ENCODE data around the gene MFAP2. TPM values are rescaled to one million over a fixed set of nuclear protein-coding genes. Genes with fewer than 3 reads are reported as not detected.

Gene MFAP2
- total and polyA plus RNA-seq, 2 of the 8 experiments (the other 6 are each of a cell fraction or from before 2014, with no cell fraction given), result 172 to 326 TPM

GRCh38 chr1:16991571-16991970 lies 11.2 kb upstream of the MFAP2 start:
- no peaks in the 10 kb centered on the region for H3K79me1 ChIP-seq (ENCODE audit: low read depth, low read length)
- no peak overlapping the region for H3K4ac ChIP-seq (replicated peaks; ENCODE audit: insufficient read length, low read depth, low read length)
- ChIA-PET POLR2A (ENCODE audit: partially characterized antibody) (interaction anchor here (1.9 to 2.7 kb wide), 4 partner anchors 13 to 45 kb away, joined by 4 to 16 read pairs (median 9); no protein-coding TSS in a partner anchor), CTCF (ENCODE audit: partially characterized antibody) (interaction anchor here (0.6 to 14.2 kb wide), 7 partner anchors 10 to 150 kb away, joined by 3 to 267 read pairs (median 4); no protein-coding TSS in a partner anchor)
- no peak overlapping the region for H3K4me3 ChIP-seq (ENCODE audit: extremely low read depth in 1 of 4, insufficient read depth in 2 of 4, low read depth in 3 of 4, low read length in 4 of 4)
- H2AK5ac ChIP-seq (ENCODE audit: low read depth, low read length), result no peak overlapping the region
- no peak overlapping the region for H3K14ac ChIP-seq (ENCODE audit: insufficient read length)
- H3K4me1 ChIP-seq (replicated peaks in 1 of 4; ENCODE audit: control insufficient read depth in 3 of 4, insufficient read depth in 4 of 4, low read length in 3 of 4), result no peaks in the 10 kb centered on the region
- H3K27ac ChIP-seq (ENCODE audit: low read depth, low read length), result no peak overlapping the region
- H2AFZ ChIP-seq (ENCODE audit: low read length), result no peak overlapping the region
- no peak overlapping the region for H4K8ac ChIP-seq (ENCODE audit: extremely low read depth, insufficient read depth, low read length)
- no peak overlapping the region for H4K5ac ChIP-seq (ENCODE audit: insufficient read length, low read depth, low read length)
- no peak overlapping the region for H2BK15ac ChIP-seq (ENCODE audit: low read length)
- no peaks in the 10 kb centered on the region for H3K9me3 ChIP-seq (ENCODE audit: insufficient read depth in 2 of 2, low read depth in 1 of 2, low read length in 1 of 2)
- H3K23me2 ChIP-seq (ENCODE audit: low read depth, low read length), result no peaks in the 10 kb centered on the region
- H3K27me3 ChIP-seq (replicated peaks in 1 of 4; ENCODE audit: control insufficient read depth in 3 of 4, extremely low read depth in 1 of 4, insufficient read depth in 3 of 4, low read length in 3 of 4), result no peaks in the 10 kb centered on the region
- H3K56ac ChIP-seq (replicated peaks; ENCODE audit: insufficient read length, low read depth, low read length), result no peak overlapping the region
- no peak overlapping the region for H2BK20ac ChIP-seq (ENCODE audit: low read length)
- no peak overlapping the region for H4K91ac ChIP-seq (replicated peaks; ENCODE audit: insufficient read length, low read length)
- no peak overlapping the region for H2BK12ac ChIP-seq (ENCODE audit: low read depth, low read length)
- 89% methylated on average over 12 of the region's 12 CpGs; no CpG with 5 or more reads in 1 of the 2 experiments for WGBS, 2 experiments (ENCODE audit: extremely low coverage in 1 of 2, insufficient coverage in 1 of 2, insufficient read length in 1 of 2, insufficient replicate concordance in 2 of 2, low coverage in 1 of 2, low lambda C conversion rate in 2 of 2, missing lambda C conversion rate in 1 of 2)
- H3K23ac ChIP-seq (ENCODE audit: insufficient read length), result no peak overlapping the region
- no peak overlapping the region for H3K9ac ChIP-seq (replicated peaks in 1 of 4; ENCODE audit: extremely low read depth in 1 of 4, low read depth in 3 of 4, low read length in 3 of 4)
- H3K79me2 ChIP-seq (ENCODE audit: control insufficient read depth in 1 of 2, insufficient read depth in 2 of 2, low read length in 2 of 2), result no peaks in the 10 kb centered on the region
- H4K20me1 ChIP-seq (replicated peaks in 1 of 2; ENCODE audit: control insufficient read depth in 1 of 2, insufficient read depth in 2 of 2, low read length in 2 of 2), result peaks cover 0 to 3% of the 10 kb centered on the region in 2 experiments
- no peak overlapping the region for H2BK120ac ChIP-seq (replicated peaks; ENCODE audit: low read depth, low read length)
- DNase-seq (ENCODE audit: low read depth in 1 of 2, low spot score in 2 of 2) (peak in 1 of 2 experiments; percentile 42), FAIRE-seq (no peak)
- no peak for TF ChIP-seq PHF8 (conservative IDR thresholded peaks at IDR 0.05; ENCODE audit: low read depth, low read length)
- no peak for TF ChIP-seq ZNF274 (IDR thresholded peaks at IDR 0.05; ENCODE audit: borderline replicate concordance, extremely low read depth, low read length)
- TF ChIP-seq CTCF (IDR thresholded peaks at IDR 0.05; ENCODE audit: control extremely low read depth in 1 of 3, insufficient read depth in 1 of 3, low read depth in 1 of 3, low read length in 3 of 3), result no peak
- no peak for TF ChIP-seq BCL11A (IDR thresholded peaks at IDR 0.05; ENCODE audit: low read depth in 2 of 2, low read length in 2 of 2)
- no peak for TF ChIP-seq SRF (IDR thresholded peaks at IDR 0.05; ENCODE audit: low read depth, low read length)
- TF ChIP-seq KDM1A (IDR thresholded peaks at IDR 0.05; ENCODE audit: borderline replicate concordance, low read length), result no peak
- TF ChIP-seq KDM5A (IDR thresholded peaks at IDR 0.05; ENCODE audit: low read length), result no peak
- H3K18ac ChIP-seq (ENCODE audit: extremely low read depth, low read length), result no peak overlapping the region
- no peak overlapping the region for H3K4me2 ChIP-seq (ENCODE audit: insufficient read depth in 1 of 2, low read depth in 2 of 2, low read length in 2 of 2)
- no peak overlapping the region for H2BK5ac ChIP-seq (ENCODE audit: low read depth, low read length)
- peaks cover 2 to 6% (median 4%) of the 10 kb centered on the region in 4 experiments; a peak in 5 of 8 replicates for H3K36me3 ChIP-seq (ENCODE audit: control insufficient read depth in 2 of 4, insufficient read depth in 4 of 4, low read length in 3 of 4)
